Keratinocyte (primary cell): ENCODE measurements around the gene ERN2. TPM values are rescaled to one million over a fixed set of nuclear protein-coding genes. Genes with fewer than 3 reads are reported as not detected.

ENCODE experiments used
- DNase-seq: peaks from one replicate; pipeline ENCODE4 v3.0.0-alpha.2; 2011; ENCODE audit warnings: low read depth, missing footprints, low spot score
- FAIRE-seq: peaks from 2 replicates; lab custom pipeline; 2011; peaks lifted over from hg19 to GRCh38; lab: Jason Lieb, UNC
- H2AFZ ChIP-seq: 2 replicates; pipeline ENCODE4 v1.6.0; 2012; ENCODE audit warnings: low read length, control low read depth, inconsistent platforms; ENCODE audit not compliant: control insufficient read depth
- H3K27ac ChIP-seq: 2 replicates; pipeline ENCODE4 v1.5.1; 2011; ENCODE audit warnings: low read length; ENCODE audit not compliant: control insufficient read depth, insufficient read depth
- H3K27me3 ChIP-seq: 3 replicates; pipeline ENCODE4 v1.6.0; 2011; ENCODE audit warnings: low read length; ENCODE audit not compliant: control insufficient read depth, insufficient read depth; ENCODE audit errors: extremely low read depth
- H3K36me3 ChIP-seq, 2 experiments: 2 replicates in 1 of 2; 3 replicates in 1 of 2; pipeline ENCODE4 v1.5.1; 2011; ENCODE audit warnings: low read length in 2 of 2, mild to moderate bottlenecking in 1 of 2; ENCODE audit not compliant: control insufficient read depth in 2 of 2, insufficient read depth in 2 of 2; ENCODE audit errors: extremely low read depth in 1 of 2
- H3K4me1 ChIP-seq: 3 replicates; pipeline ENCODE4 v1.5.1; 2011; ENCODE audit warnings: low read length; ENCODE audit not compliant: control insufficient read depth, insufficient read depth; ENCODE audit errors: extremely low read depth
- H3K4me2 ChIP-seq: 3 replicates; pipeline ENCODE4 v1.6.0; 2011; ENCODE audit warnings: low read depth, low read length; ENCODE audit not compliant: control insufficient read depth, insufficient read depth; ENCODE audit errors: extremely low read depth
- H3K4me3 ChIP-seq, 3 experiments: fragments of 200-600 bp in 1 of 3; sonication (generic) in 1 of 3; 2 replicates in 2 of 3; 3 replicates in 1 of 3; pipeline ENCODE4 v1.5.1; 2011 to 2016; ENCODE audit warnings: low read length in 3 of 3, mild to moderate bottlenecking in 3 of 3, control low read depth in 2 of 3, inconsistent platforms in 1 of 3, low read depth in 1 of 3, mixed read lengths in 1 of 3, mixed run types in 1 of 3, moderate library complexity in 1 of 3; ENCODE audit not compliant: control insufficient read depth in 2 of 3, insufficient read depth in 2 of 3; ENCODE audit errors: extremely low read depth in 1 of 3
- H3K79me2 ChIP-seq: 2 replicates; pipeline ENCODE4 v1.6.0; 2012; ENCODE audit warnings: low read length; ENCODE audit not compliant: control insufficient read depth, insufficient read depth
- H3K9ac ChIP-seq: 3 replicates; pipeline ENCODE4 v1.6.0; 2011; ENCODE audit warnings: low read length; ENCODE audit not compliant: control insufficient read depth, insufficient read depth; ENCODE audit errors: extremely low read depth
- H3K9me1 ChIP-seq: 3 replicates; pipeline ENCODE4 v1.6.0; 2011; ENCODE audit warnings: low read length; ENCODE audit not compliant: control insufficient read depth, insufficient read depth; ENCODE audit errors: extremely low read depth
- H3K9me3 ChIP-seq: 2 replicates; pipeline ENCODE4 v1.5.1; 2012; ENCODE audit warnings: low read depth, low read length; ENCODE audit not compliant: control insufficient read depth
- H4K20me1 ChIP-seq: 3 replicates; pipeline ENCODE4 v1.6.0; 2011; ENCODE audit warnings: low read length; ENCODE audit not compliant: control insufficient read depth, insufficient read depth; ENCODE audit errors: extremely low read depth
- EZH2 ChIP-seq: IDR thresholded peaks from one replicate; pipeline ENCODE4 v1.6.1; 2012; ENCODE audit warnings: inconsistent platforms, mild to moderate bottlenecking, low read length, moderate library complexity
- dilution Hi-C: fragments of 300-500 bp; cut with MboI; formaldehyde crosslinking; loops from one replicate; pipeline ENCODE4 v1.7.0; 2020; ENCODE audit warnings: low sequenced_read_pairs; ENCODE audit not compliant: extremely low pct_ligation_motif_present
- polyA plus RNA-seq, 5 experiments: library from polyadenylated mRNA; depleted of rRNA in 3 of 5; stranded (reverse) in 3 of 5; stranded (forward) in 1 of 5; unstranded in 1 of 5; fragments of >200 nt; gene quantifications; 1 replicate in 1 of 5; 2 replicates in 3 of 5; 3 replicates in 1 of 5; pipeline versions ENCODE4 v1.2.1 to v1.2.3, GENCODE V29; 2011 to 2012; ENCODE audit warnings: missing spikeins in 2 of 5, low read depth in 1 of 5, low replicate concordance in 1 of 5
- TF ChIP-seq, protein P1 (sequence below), 3 experiments: IDR thresholded peaks in 1 of 3; conservative IDR thresholded peaks in 1 of 3; optimal IDR thresholded peaks in 1 of 3; 2 replicates in 2 of 3; 3 replicates in 1 of 3; pipeline versions ENCODE3 to v1.5.1; 2011; ENCODE audit warnings: low read length in 3 of 3, mild to moderate bottlenecking in 3 of 3, moderate library complexity in 2 of 3, control low read depth in 1 of 3, inconsistent platforms in 1 of 3; ENCODE audit not compliant: insufficient read depth in 2 of 3; ENCODE audit errors: extremely low read depth in 1 of 3

The ERN2 gene
- polyA plus RNA-seq, 1 donor (not counting 4 experiments of a cell fraction or from before 2014, with no cell fraction given): not detected

DNA sequence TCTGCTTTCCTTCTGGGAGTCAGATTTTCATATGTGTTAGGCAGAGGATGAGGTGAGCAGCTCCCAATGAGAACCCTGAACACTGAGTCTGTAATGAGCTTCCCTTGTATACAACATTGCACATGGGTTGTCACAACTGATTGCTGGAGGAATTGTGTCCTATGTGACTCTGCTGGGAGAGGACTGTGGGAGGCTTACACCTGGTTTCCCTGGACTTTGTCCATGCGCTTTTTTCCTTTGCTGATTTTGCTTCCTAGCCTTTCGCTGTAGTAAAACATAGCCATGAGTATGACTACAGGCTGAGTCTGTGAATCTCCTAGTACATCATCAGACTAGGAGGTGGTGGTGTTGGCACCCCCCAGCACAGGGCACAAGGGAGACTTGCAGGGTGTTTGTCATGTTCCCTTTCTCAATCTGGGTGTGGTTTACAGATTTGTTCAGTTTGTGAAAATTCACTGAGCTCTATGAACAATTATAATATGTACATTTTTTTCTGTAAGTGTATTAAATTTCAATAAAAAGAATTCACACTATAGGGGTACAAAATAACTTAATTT, 36.0 kb downstream of the ERN2 start:
- no peaks in the 10 kb centered on the region for H3K9me1 ChIP-seq
- no peaks in the 10 kb centered on the region for H3K9me3 ChIP-seq
- H3K27ac ChIP-seq: no peak overlapping the region
- no peak overlapping the region for H3K4me2 ChIP-seq
- peaks cover 23% of the 10 kb centered on the region for H3K4me1 ChIP-seq
- peaks cover 19 to 20% of the 10 kb centered on the region in 2 experiments for H3K36me3 ChIP-seq
- no peak for FAIRE-seq
- H3K27me3 ChIP-seq: no peaks in the 10 kb centered on the region
- H3K4me3 ChIP-seq: no peak overlapping the region
- H2AFZ ChIP-seq: no peak overlapping the region
- H4K20me1 ChIP-seq: peaks cover 4% of the 10 kb centered on the region
- dilution Hi-C loops: no loop called here
- DNase-seq: no peak
- H3K79me2 ChIP-seq: peaks cover 32% of the 10 kb centered on the region
- TF ChIP-seq, protein P1, sequence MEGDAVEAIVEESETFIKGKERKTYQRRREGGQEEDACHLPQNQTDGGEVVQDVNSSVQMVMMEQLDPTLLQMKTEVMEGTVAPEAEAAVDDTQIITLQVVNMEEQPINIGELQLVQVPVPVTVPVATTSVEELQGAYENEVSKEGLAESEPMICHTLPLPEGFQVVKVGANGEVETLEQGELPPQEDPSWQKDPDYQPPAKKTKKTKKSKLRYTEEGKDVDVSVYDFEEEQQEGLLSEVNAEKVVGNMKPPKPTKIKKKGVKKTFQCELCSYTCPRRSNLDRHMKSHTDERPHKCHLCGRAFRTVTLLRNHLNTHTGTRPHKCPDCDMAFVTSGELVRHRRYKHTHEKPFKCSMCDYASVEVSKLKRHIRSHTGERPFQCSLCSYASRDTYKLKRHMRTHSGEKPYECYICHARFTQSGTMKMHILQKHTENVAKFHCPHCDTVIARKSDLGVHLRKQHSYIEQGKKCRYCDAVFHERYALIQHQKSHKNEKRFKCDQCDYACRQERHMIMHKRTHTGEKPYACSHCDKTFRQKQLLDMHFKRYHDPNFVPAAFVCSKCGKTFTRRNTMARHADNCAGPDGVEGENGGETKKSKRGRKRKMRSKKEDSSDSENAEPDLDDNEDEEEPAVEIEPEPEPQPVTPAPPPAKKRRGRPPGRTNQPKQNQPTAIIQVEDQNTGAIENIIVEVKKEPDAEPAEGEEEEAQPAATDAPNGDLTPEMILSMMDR (optimal IDR thresholded peaks at IDR 0.05 in 1 of 3, IDR thresholded peaks at IDR 0.05 in 1 of 3, conservative IDR thresholded peaks at IDR 0.05 in 1 of 3; ENCODE audit: extremely low read depth in 1 of 3, insufficient read depth in 2 of 3, low read length in 3 of 3): no peak
- TF ChIP-seq EZH2: no peak
- no peak overlapping the region for H3K9ac ChIP-seq

- Histone ChIP-seq H2AFZ (no peak overlapping the region), H3K36me3 (peaks cover 14% of the 10 kb centered on the region in 2 experiments), H3K9me3 (no peaks in the 10 kb centered on the region), H3K9me1 (peaks cover 6% of the 10 kb centered on the region), H3K4me3 (no peak overlapping the region), H3K4me1 (peaks cover 21% of the 10 kb centered on the region), H3K9ac (no peak overlapping the region), H3K27me3 (no peaks in the 10 kb centered on the region), H3K4me2 (no peak overlapping the region), H3K79me2 (peaks cover 3% of the 10 kb centered on the region), H4K20me1 (no peaks in the 10 kb centered on the region), H3K27ac (no peak overlapping the region)
- no peak for FAIRE-seq
- dilution Hi-C loops: no loop called here
- no peak for DNase-seq
- no peak for TF ChIP-seq EZH2
- TF ChIP-seq, protein P1 (optimal IDR thresholded peaks at IDR 0.05 in 1 of 3, IDR thresholded peaks at IDR 0.05 in 1 of 3, conservative IDR thresholded peaks at IDR 0.05 in 1 of 3; ENCODE audit: extremely low read depth in 1 of 3, insufficient read depth in 2 of 3, low read length in 3 of 3): no peak
These were observed 38.9 kb downstream of the ERN2 start for GRCh38 chr16:23673971-23674614.
